Measurements from ENCODE around the gene KIAA1755.

DNA sequence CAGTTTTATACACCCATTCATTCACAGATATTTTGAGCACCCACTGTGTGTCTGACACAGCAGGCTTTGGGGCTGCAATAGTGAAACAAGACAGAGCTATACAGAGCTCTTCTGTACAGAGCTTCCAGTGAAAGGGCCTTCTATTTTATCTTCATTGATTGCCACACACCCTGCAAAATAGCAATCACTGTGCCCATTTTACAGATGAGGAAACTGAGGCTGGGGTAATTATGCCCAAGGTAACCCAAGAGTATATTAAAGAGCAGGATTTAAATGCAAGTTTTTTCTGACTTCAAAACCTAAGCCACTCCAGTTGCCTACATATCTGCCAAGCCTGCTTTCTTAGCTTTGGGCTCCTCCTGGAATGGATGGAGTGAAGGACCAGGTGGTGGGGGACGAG is 47.9 kb upstream of the KIAA1755 start:
- TF ChIP-seq, protein P1, sequence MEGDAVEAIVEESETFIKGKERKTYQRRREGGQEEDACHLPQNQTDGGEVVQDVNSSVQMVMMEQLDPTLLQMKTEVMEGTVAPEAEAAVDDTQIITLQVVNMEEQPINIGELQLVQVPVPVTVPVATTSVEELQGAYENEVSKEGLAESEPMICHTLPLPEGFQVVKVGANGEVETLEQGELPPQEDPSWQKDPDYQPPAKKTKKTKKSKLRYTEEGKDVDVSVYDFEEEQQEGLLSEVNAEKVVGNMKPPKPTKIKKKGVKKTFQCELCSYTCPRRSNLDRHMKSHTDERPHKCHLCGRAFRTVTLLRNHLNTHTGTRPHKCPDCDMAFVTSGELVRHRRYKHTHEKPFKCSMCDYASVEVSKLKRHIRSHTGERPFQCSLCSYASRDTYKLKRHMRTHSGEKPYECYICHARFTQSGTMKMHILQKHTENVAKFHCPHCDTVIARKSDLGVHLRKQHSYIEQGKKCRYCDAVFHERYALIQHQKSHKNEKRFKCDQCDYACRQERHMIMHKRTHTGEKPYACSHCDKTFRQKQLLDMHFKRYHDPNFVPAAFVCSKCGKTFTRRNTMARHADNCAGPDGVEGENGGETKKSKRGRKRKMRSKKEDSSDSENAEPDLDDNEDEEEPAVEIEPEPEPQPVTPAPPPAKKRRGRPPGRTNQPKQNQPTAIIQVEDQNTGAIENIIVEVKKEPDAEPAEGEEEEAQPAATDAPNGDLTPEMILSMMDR (conservative IDR thresholded peaks at IDR 0.05; ENCODE audit: low read depth, low read length), result no peak
- TF ChIP-seq EZH2 (IDR thresholded peaks at IDR 0.05; ENCODE audit: borderline replicate concordance, low read depth, low read length, poor library complexity, severe bottlenecking), result no peak
